Measurements from ENCODE around the gene PPFIA4. TPM values are rescaled to one million over a fixed set of nuclear protein-coding genes. Genes with fewer than 3 reads are reported as not detected.

Gene PPFIA4
- total and polyA plus RNA-seq, 9 of the 15 experiments (the other 6 are each of a cell fraction or from before 2014, with no cell fraction given): 0.07 to 12.0 (median 0.70) TPM

- H3K4me2 ChIP-seq (ENCODE audit: insufficient read depth, low read length): no peak overlapping the region
- no peak overlapping the region for H3K9ac ChIP-seq (ENCODE audit: insufficient read depth in 1 of 2, low read depth in 2 of 2, low read length in 2 of 2)
- ChIA-PET CTCF (ENCODE audit: low intra/inter-chr PET ratio) (no interaction called here), POLR2A (interaction anchor here (1.2 kb wide), 1 partner anchor 14 kb away, joined by 4 read pairs; no protein-coding TSS in a partner anchor)
- ATAC-seq: no peak
- intact Hi-C loops (cut with micrococcal nuclease) (no loop called here), in situ Hi-C loops (cut with MboI) (no loop called here)
- H4K20me1 ChIP-seq (replicated peaks; ENCODE audit: control insufficient read depth, insufficient read depth, low read length): peaks cover 18% of the 10 kb centered on the region
- FAIRE-seq: no peak
- no peak for TF ChIP-seq ZNF311 (CRISPR knock-in tag; IDR thresholded peaks at IDR 0.05)
- no peak for TF ChIP-seq TAF15 (IDR thresholded peaks at IDR 0.05; ENCODE audit: low read depth, low read length)
- TF ChIP-seq SIN3A (IDR thresholded peaks at IDR 0.05; ENCODE audit: borderline replicate concordance in 2 of 2, control insufficient read depth in 1 of 2, low read depth in 2 of 2, low read length in 2 of 2): no peak
- TF ChIP-seq TFAM (CRISPR knock-in tag; conservative IDR thresholded peaks at IDR 0.05): no peak
- no peak for TF ChIP-seq PRMT5 (CRISPR knock-in tag; IDR thresholded peaks at IDR 0.05)
- no peak for TF ChIP-seq ZNF324 (CRISPR knock-in tag; IDR thresholded peaks at IDR 0.05)
- no peak for TF ChIP-seq ZKSCAN3 (CRISPR knock-in tag; IDR thresholded peaks at IDR 0.05)
- TF ChIP-seq DACH1 (IDR thresholded peaks at IDR 0.05; ENCODE audit: partially characterized antibody): no peak
- TF ChIP-seq RBM39 (optimal IDR thresholded peaks at IDR 0.05; ENCODE audit: low read depth, low read length): no peak
- TF ChIP-seq RBM14 (IDR thresholded peaks at IDR 0.05; ENCODE audit: borderline replicate concordance, insufficient read depth, low read depth, low read length): no peak
- no peak for TF ChIP-seq ZNF263 (CRISPR knock-in tag; IDR thresholded peaks at IDR 0.05; ENCODE audit: borderline replicate concordance)
- TF ChIP-seq ELF4 (CRISPR knock-in tag; IDR thresholded peaks at IDR 0.05): no peak
- no peak for TF ChIP-seq YBX1 (IDR thresholded peaks at IDR 0.05)
- no peak for TF ChIP-seq U2AF1 (optimal IDR thresholded peaks at IDR 0.05; ENCODE audit: low read depth, low read length)
- no peak for TF ChIP-seq CBX1 (IDR thresholded peaks at IDR 0.05; ENCODE audit: low read depth)
- TF ChIP-seq NR2F6 (CRISPR knock-in tag; IDR thresholded peaks at IDR 0.05): no peak
- TF ChIP-seq RBM15 (IDR thresholded peaks at IDR 0.05; ENCODE audit: insufficient read depth, low read length): no peak
- DNase-seq (ENCODE audit: extremely low read depth in 1 of 4, low spot score in 3 of 4): no peak
- WGBS (ENCODE audit: insufficient coverage, low coverage, missing lambda C conversion rate): 0% methylated on average over 4 of the region's 4 CpGs
- H3K36me3 ChIP-seq (ENCODE audit: control insufficient read depth, insufficient read depth, low read length): no peaks in the 10 kb centered on the region
- peaks cover 2% of the 10 kb centered on the region for H3K9me1 ChIP-seq (ENCODE audit: control insufficient read depth, insufficient read depth, low read length)
- H3K27me3 ChIP-seq (ENCODE audit: control insufficient read depth in 2 of 2, insufficient read depth in 2 of 2, low read length in 2 of 2): peaks cover 79 to 94% of the 10 kb centered on the region in 2 experiments
- H2AFZ ChIP-seq (ENCODE audit: low read depth, low read length): no peak overlapping the region
- no peaks in the 10 kb centered on the region for H3K79me2 ChIP-seq (ENCODE audit: control insufficient read depth, insufficient read depth, low read length)
- peaks cover 0 to 24% of the 10 kb centered on the region in 2 experiments; a peak in 3 of 5 replicates for H3K4me1 ChIP-seq (replicated peaks in 1 of 2; ENCODE audit: control insufficient read depth in 2 of 2, insufficient read depth in 2 of 2, low read length in 2 of 2)
- H3K27ac ChIP-seq (ENCODE audit: extremely low read depth, low read depth, low read length): no peak overlapping the region
- no peak overlapping the region for H3K4me3 ChIP-seq
- no peaks in the 10 kb centered on the region for H3K9me3 ChIP-seq (replicated peaks; ENCODE audit: control insufficient read depth, insufficient read depth, low read depth, low read length)
- BruUV-seq (replicated peaks): no TSS peak
Measured at GRCh38 chr1:203049077-203049476, 22.8 kb downstream of the PPFIA4 start.
